Measurements from ENCODE around the gene MCM3. TPM values are rescaled to one million over a fixed set of nuclear protein-coding genes. Genes with fewer than 3 reads are reported as not detected.

MCM3 gene
- total RNA-seq, 1 donor from 2014 or later = 17.6 TPM

- no peak for DNase-seq (ENCODE audit: low read depth)
Measured at GRCh38 chr6:52303178-52303577, 18.6 kb upstream of the MCM3 start.

DNA sequence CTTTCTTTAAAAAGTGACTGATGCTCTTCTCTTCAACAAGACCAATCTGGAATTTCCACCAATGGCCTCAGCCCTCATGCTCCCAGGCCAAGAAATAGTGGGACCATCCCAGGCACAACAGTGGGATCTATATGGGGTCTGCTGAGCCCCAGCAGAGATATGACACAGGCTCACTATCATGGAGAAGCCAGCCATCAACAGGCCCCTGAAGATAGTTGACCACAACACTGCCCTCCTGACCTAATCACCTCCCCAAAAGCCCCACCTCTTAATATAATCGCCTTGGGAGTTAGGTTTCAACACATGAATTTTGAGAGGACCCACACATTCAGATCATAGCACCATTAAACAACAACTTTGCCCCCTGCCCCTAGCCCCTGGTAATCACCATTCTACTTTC lies 16.8 kb upstream of the MCM3 start:
- no peak for DNase-seq (ENCODE audit: low read depth)

GRCh38 chr6:52300489-52300931 lies 16.0 kb upstream of the MCM3 start:
- no peak for DNase-seq (ENCODE audit: low read depth)

DNA sequence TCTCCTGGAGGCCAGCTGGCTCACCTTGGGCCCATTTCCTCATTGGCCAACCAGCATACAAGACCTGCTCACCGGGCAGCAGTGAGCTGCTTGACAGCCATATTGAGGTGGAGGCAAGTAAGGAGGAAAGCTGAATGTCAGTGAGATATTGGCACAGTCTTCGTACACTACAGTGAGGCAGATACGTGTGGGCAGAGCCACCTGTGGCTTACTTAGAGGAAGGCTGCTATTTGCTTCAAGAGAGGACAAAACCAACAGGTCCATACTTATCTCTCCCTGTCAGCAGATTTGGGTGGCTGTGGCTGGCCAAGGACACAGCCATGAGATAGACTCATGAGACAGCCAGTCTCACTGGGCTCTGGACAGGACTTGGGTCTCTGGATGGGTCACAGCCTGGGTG lies 15.1 kb upstream of the MCM3 start:
- DNase-seq (ENCODE audit: low read depth) = no peak

GRCh38 chr6:52297433-52297832 lies 12.9 kb upstream of the MCM3 start:
- DNase-seq (ENCODE audit: low read depth) = no peak

DNA sequence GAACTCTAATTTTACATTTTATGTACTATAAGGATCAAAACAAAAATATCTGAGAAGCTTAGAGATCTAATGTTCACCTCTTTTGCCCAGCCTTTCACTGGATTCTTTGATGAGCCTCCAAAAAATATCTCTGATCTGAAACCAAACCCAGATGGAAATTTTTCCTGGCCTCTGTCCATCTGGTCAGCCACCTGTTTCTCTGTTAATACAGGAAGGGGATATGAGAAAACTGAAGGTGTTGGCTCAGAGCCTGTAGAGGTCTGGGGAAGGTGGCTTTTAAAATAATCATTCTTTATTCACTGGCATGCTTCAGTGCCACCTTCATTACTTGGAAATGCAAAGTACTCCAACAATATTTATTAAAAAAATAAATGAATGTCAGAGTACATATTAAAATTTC lies 8.5 kb upstream of the MCM3 start:
- peak; percentile 11 for DNase-seq (ENCODE audit: low read depth)

- DNase-seq (ENCODE audit: low read depth) = no peak
Measured at GRCh38 chr6:52288841-52289240, 4.3 kb upstream of the MCM3 start.

DNA sequence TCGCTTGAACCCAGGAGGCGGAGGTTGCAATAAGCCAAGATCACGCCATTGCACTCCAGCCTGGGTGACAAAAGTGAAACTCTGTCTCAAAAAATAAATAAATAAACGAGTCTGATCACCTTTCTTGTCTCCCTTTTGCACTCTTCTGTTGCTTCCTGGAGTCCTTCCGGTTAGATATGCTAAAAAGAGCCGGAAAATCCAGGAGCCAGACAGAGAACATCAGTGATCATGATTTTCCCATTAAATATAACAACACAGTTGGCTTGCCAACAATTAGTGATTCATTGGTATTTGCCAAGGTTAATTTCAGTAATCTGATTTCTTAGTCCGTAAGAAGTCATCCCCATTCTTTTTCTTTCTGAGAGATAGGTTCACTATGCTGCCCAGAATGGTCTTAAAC lies 3.7 kb upstream of the MCM3 start:
- no peak for DNase-seq (ENCODE audit: low read depth)

DNA sequence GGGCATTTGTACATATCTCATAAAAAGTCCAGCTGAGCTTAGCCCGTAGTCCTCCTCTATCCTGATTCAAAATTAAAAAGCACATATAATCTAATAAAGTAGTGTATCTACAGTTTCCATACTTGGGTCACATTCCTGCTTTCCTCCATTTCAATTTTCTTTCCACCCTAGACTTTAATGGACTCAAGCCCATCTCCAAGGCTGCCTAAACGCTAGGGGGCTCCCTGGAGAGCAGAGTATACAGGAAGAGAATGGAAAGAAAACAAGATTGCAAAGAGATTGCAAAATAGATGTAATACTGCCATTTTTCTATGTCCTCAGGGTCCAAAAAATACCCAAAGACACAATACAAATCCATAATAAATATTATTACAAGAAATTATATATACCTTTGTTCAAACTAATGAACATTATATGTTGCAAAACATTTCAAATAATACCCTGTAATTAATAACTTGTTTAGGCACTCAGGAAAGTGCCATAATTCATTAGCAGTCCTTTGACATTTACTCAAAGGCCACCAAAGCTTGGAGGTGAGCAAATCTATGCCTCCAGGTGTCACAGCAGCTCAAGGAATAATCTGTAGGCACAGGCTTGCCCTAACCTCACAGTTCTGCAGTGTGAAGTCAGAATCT lies 2.4 kb upstream of the MCM3 start:
- peak; percentile 81 for DNase-seq (ENCODE audit: low read depth)

GRCh38 chr6:52285177-52286068 lies 881 bp upstream of the MCM3 start:
- DNase-seq (ENCODE audit: low read depth) = peak; percentile 33

GRCh38 chr6:52284131-52284459 lies 447 bp downstream of the MCM3 start:
- peak; percentile 22 for DNase-seq (ENCODE audit: low read depth)

GRCh38 chr6:52283111-52283510 lies 1.4 kb downstream of the MCM3 start:
- DNase-seq (ENCODE audit: low read depth) = no peak

GRCh38 chr6:52276130-52276529 lies 8.4 kb downstream of the MCM3 start:
- no peak for DNase-seq (ENCODE audit: low read depth)

DNA sequence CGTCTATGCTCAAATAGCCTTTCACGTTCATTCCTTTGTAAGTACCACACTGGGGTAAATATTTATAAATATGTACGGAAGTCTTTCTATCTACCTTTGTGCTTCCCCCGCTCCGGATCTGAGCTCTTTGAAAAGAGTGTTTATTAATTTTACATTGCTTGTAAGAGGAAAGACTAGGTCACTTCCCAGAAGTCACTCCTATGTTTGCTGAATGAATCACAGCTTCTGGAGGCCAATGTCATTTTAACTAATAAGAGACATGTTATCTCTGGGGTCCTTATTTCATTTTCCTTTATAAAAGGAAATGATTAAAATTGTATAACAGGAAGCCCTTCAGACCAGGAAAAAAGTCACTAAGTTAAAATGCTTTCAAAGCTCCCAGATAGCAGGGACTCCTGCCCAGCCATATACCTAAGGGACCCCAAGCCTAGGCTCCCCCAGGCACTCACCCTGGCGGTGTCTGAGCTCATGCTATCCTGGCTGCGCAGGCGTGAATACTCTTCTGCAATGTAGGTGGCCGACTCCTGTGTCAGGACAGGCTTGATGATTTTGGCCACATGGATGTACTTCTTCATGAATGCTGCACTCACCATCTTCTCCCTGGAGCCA lies 12.6 kb downstream of the MCM3 start:
- DNase-seq (ENCODE audit: low read depth) = no peak

GRCh38 chr6:52263709-52264540 lies 20.6 kb downstream of the MCM3 start:
- peak; percentile 66 for DNase-seq (ENCODE audit: low read depth)

- no peak for DNase-seq (ENCODE audit: low read depth)
Measured at GRCh38 chr6:52262620-52263344, 21.8 kb downstream of the MCM3 start.

DNA sequence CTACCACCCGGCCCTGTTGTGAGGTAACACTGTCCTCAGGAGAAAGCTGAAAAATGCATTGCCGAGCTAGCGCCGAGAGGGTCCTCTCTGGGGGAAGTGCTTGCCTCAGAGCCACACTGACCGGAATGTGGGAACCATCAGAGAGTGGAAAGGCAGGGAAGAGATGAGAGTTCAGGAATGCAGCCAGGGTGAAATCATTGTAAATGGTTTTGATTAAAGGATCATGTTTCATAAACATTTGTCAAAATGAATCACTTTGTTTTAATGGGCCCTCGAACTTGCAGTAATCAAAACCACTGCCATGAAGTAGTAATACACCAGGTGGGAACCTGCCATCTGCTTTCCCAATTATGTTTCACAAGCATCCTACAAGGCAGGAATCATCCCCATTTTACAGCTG lies 23.3 kb downstream of the MCM3 start:
- peak; percentile 55 for DNase-seq (ENCODE audit: low read depth)

- no peak for DNase-seq (ENCODE audit: low read depth)
Measured at GRCh38 chr6:52260634-52261033, 23.9 kb downstream of the MCM3 start.

DNA sequence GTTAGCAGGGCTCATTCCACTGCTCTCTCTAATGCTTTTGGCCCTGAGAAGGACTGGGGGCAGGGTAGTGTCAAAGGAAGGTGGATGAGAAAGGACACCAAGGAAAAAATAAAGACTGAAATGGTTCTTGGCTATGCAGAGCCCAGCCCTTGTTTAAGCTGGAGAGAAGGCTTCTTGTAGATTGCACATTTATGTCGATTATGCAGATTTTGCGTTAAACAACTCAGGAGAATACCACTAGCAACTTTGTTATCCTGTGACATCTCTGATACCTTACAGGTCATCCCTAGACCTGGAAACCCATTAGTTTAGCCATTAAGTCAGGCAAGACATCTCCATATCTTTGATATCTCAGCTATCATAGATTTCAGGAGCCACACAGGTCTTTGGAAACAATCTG lies 29.1 kb downstream of the MCM3 start:
- DNase-seq (ENCODE audit: low read depth) = no peak

DNA sequence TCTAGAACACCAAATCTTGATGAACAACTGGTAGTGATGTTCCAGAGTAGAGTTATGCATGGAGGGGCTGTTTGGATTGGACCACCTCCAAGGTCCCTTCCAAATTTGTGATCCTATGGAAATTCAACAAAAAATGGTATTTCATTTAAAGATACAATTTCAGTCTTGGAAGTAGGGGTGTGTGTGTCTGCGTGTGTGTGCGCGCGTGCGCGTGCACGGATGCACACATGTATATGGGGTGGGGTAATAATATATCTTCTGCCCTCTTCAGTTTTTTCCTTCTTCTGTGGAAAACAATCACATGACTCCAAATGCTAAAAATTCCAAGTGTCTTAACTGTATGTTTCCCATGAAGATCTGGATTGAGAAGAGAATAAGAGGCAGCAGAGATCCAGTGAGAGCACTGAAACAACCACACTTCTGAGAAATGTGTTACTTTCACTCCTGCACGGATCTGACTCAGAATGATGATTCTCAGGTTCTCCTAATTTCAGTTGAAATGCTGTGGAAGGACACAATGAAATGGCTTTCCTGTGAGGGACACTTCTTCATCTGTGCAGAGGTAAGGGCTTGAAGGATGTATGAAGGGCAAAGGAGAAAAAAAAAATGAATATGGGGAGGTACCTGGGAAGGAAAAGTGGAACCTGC lies 29.7 kb downstream of the MCM3 start:
- DNase-seq (ENCODE audit: low read depth) = no peak

Data from myocyte (in vitro differentiated cells).